PC-9 (cell line): ENCODE measurements around the gene FOXN3.

Source experiments
- EZH2 ChIP-seq: fragments of 200-600 bp; sonication (generic); IDR thresholded peaks from 2 replicates; pipeline ENCODE4 v1.8.0; 2017; ENCODE audit warnings: antibody characterized with exemption, low read depth
- TF ChIP-seq, protein P1 (sequence below): fragments of 200-600 bp; sonication (generic); conservative IDR thresholded peaks from 2 replicates; pipeline ENCODE4 v1.6.1; 2017; ENCODE audit warnings: mixed run types, antibody characterized with exemption, mild to moderate bottlenecking, moderate library complexity

DNA sequence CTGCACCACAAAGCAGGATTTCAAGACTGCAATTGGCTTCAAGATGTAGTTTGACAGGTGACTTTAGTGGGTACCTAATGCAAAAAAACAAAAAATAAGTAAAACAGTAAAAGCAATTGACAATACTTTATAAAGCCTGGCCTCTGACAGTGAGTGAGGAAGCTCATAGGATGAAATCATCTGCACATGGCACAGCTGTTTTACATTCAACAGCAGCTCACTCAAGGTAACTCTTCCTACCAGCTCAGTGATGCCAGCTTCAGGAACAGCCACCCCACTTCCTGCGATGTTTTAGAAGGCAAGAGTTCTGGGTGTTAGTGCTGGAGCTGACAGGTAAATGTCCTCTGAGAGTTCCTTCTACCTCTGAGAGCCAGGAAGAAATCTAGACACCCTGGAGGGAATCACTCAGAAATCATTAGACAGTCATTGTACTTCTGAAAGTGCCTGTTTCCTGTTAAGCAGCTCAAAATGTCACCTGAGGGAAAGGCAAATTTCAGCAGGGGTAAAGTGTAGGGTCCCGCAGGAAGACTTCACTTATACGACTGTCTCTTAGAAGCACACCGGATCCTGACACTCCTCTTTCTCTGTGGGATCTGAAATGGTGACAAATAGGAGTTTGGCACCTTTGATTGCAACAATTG is 99.9 kb downstream of the FOXN3 start:
- TF ChIP-seq, protein P1, sequence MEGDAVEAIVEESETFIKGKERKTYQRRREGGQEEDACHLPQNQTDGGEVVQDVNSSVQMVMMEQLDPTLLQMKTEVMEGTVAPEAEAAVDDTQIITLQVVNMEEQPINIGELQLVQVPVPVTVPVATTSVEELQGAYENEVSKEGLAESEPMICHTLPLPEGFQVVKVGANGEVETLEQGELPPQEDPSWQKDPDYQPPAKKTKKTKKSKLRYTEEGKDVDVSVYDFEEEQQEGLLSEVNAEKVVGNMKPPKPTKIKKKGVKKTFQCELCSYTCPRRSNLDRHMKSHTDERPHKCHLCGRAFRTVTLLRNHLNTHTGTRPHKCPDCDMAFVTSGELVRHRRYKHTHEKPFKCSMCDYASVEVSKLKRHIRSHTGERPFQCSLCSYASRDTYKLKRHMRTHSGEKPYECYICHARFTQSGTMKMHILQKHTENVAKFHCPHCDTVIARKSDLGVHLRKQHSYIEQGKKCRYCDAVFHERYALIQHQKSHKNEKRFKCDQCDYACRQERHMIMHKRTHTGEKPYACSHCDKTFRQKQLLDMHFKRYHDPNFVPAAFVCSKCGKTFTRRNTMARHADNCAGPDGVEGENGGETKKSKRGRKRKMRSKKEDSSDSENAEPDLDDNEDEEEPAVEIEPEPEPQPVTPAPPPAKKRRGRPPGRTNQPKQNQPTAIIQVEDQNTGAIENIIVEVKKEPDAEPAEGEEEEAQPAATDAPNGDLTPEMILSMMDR: no peak
- TF ChIP-seq EZH2: no peak
